Activated naive CD8-positive, alpha-beta T cell treated with anti-CD3 and anti-CD28 coated beads for 36 hours (primary cell): ENCODE results near the gene AKAP7. TPM values are rescaled to one million over a fixed set of nuclear protein-coding genes. Genes with fewer than 3 reads are reported as not detected.
"Not testable (repeated sequence)": the region's sequence is repeated elsewhere in the genome, so short reads cannot be mapped to it uniquely, and the experiment has no call there.

Experiments used
- DNase-seq: peaks from one replicate; pipeline ENCODE4 v3.0.0; 2021
- H3K27ac Mint-ChIP-seq: one replicate; pipeline ENCODE4 v1.8.0; 2022; ENCODE audit warnings: mild to moderate bottlenecking, moderate library complexity, mixed read lengths
- H3K27me3 Mint-ChIP-seq: one replicate; pipeline ENCODE4 v1.8.0; 2022; ENCODE audit warnings: mild to moderate bottlenecking, mixed read lengths
- H3K36me3 Mint-ChIP-seq: one replicate; pipeline ENCODE4 v1.8.0; 2021; ENCODE audit warnings: mild to moderate bottlenecking, mixed read lengths
- H3K4me1 Mint-ChIP-seq: one replicate; pipeline ENCODE4 v1.8.0; 2021; ENCODE audit warnings: mixed read lengths
- H3K4me3 Mint-ChIP-seq: one replicate; pipeline ENCODE4 v1.8.0; 2022; ENCODE audit warnings: mild to moderate bottlenecking, moderate library complexity, mixed read lengths
- H3K9me3 Mint-ChIP-seq: one replicate; pipeline ENCODE4 v1.8.0; 2022; ENCODE audit warnings: mixed read lengths
- total RNA-seq, 2 experiments: library from RNA; stranded (reverse); gene quantifications; one replicate each; pipeline ENCODE4 v1.2.3, GENCODE V29; 2021

AKAP7 gene
- total RNA-seq, 2 experiments from 2014 or later, result 6.0 to 6.2 TPM

GRCh38 chr6:131270534-131270933 lies 135.3 kb downstream of the AKAP7 start:
- H3K27ac Mint-ChIP-seq, result no peak overlapping the region
- H3K27me3 Mint-ChIP-seq, result no peaks in the 10 kb centered on the region
- no peak overlapping the region for H3K4me3 Mint-ChIP-seq
- H3K9me3 Mint-ChIP-seq, result peaks cover 34% of the 10 kb centered on the region
- H3K36me3 Mint-ChIP-seq, result peaks cover 60% of the 10 kb centered on the region
- H3K4me1 Mint-ChIP-seq, result peaks cover 33% of the 10 kb centered on the region
- no peak for DNase-seq

- Mint-ChIP-seq H3K27ac (no peak overlapping the region), H3K27me3 (no peaks in the 10 kb centered on the region), H3K36me3 (peaks cover 48% of the 10 kb centered on the region), H3K4me3 (no peak overlapping the region), H3K9me3 (peaks cover 40% of the 10 kb centered on the region), H3K4me1 (peaks cover 6% of the 10 kb centered on the region)
- DNase-seq, result no peak
Observed at GRCh38 chr6:131275273-131275672, 140.0 kb downstream of the AKAP7 start.

DNA sequence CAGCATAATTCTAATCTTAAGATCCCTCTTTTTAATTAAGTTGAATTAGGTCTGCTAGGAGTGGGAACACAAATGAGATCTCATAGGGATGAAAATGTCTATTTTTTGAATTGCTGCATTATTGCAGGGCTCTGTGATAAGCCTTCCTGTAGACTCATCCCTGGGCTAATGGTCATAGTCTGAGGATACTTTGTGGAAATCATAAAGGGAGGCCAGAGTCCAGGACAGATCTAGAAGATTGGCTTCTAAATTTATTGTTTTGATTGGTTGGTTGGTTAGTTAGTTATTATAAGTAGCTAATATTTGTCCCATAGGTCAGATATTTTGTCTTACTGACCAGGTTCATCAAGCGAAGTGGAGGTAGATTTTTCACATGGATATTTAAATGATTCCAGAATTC lies 142.3 kb downstream of the AKAP7 start:
- Mint-ChIP-seq H3K27me3 (no peaks in the 10 kb centered on the region), H3K36me3 (peaks cover 38% of the 10 kb centered on the region), H3K27ac (no peak overlapping the region), H3K4me1 (peaks cover 18% of the 10 kb centered on the region), H3K9me3 (peaks cover 27% of the 10 kb centered on the region), H3K4me3 (no peak overlapping the region)
- DNase-seq, result no peak

- peak overlapping the region; percentile 75 for H3K4me3 Mint-ChIP-seq
- peak overlapping the region; percentile 91 for H3K27ac Mint-ChIP-seq
- peaks cover 22% of the 10 kb centered on the region for H3K36me3 Mint-ChIP-seq
- DNase-seq, result peak; percentile 35
- H3K4me1 Mint-ChIP-seq, result peaks cover 36% of the 10 kb centered on the region
- no peaks in the 10 kb centered on the region for H3K27me3 Mint-ChIP-seq
- H3K9me3 Mint-ChIP-seq, result peaks cover 7% of the 10 kb centered on the region
Observed at GRCh38 chr6:131281471-131282270, 146.4 kb downstream of the AKAP7 start.

- H3K27ac Mint-ChIP-seq, result no peak overlapping the region
Observed at GRCh38 chr6:131282365-131282764, 147.1 kb downstream of the AKAP7 start.

DNA sequence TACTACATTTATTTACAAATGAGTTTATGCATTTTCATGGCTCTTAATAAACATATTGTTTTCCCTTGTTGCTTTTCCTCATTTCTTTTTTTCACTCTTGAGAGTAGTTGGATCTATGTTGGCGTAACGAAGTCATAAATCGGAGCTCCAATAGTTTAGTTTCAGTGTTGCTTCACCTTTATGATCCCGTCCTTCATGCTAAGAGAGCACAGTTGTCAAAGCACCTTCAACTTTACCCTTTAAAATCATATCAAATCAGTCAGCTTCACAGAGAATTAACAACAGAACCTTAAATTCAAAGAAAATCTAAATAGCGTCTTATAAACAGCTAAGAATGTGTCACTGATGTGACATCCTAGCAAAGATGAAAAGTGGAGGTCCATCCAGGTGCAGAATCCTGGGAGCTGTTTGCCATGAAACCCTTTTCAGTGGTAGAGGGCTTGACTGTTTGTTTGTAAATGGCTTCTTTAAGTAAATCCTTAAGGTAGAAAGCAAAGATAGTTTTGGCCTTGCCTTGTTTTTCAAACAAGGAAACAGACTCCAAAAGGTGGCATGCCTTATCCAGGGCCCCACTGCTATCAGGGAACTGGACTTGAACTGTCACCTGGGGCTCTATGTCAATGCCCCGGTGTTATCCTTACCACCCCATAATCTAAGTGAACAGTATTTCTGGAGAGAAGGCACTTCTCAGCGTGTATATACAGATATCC lies 148.4 kb downstream of the AKAP7 start:
- Mint-ChIP-seq H3K36me3 (peaks cover 32% of the 10 kb centered on the region), H3K4me3 (no peak overlapping the region), H3K4me1 (peaks cover 36% of the 10 kb centered on the region), H3K9me3 (peaks cover 6% of the 10 kb centered on the region), H3K27me3 (no peaks in the 10 kb centered on the region), H3K27ac (peak overlapping the region; percentile 6)
- no peak for DNase-seq

More at GRCh38 chr6:131282365-131282764, 147.1 kb downstream of the AKAP7 start:
- Mint-ChIP-seq H3K36me3 (peaks cover 29% of the 10 kb centered on the region), H3K4me3 (no peak overlapping the region), H3K27me3 (no peaks in the 10 kb centered on the region), H3K4me1 (peaks cover 35% of the 10 kb centered on the region), H3K9me3 (peaks cover 7% of the 10 kb centered on the region)
- no peak for DNase-seq

DNA sequence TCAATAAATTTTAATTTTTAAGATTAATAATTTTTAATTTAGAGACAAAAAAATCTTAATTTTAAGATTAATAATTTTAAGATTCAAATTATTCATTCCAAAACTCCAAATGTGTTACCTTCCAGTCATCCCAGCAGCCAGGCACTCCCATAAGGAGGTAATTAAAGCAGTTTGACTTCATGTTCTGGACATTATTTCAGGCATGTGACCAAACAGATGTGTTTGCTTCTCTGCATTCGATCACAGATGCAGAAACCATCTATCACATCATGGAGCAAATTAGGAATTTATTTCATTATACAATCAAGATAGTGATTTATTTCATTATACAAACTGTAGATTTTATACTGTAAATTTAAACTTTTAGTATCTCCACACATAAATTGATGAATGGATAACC lies 150.3 kb downstream of the AKAP7 start:
- no peak overlapping the region for H3K27ac Mint-ChIP-seq
- no peaks in the 10 kb centered on the region for H3K27me3 Mint-ChIP-seq
- no peak for DNase-seq
- H3K36me3 Mint-ChIP-seq, result peaks cover 27% of the 10 kb centered on the region
- H3K9me3 Mint-ChIP-seq, result no peaks in the 10 kb centered on the region
- peaks cover 32% of the 10 kb centered on the region for H3K4me1 Mint-ChIP-seq
- no peak overlapping the region for H3K4me3 Mint-ChIP-seq

DNA sequence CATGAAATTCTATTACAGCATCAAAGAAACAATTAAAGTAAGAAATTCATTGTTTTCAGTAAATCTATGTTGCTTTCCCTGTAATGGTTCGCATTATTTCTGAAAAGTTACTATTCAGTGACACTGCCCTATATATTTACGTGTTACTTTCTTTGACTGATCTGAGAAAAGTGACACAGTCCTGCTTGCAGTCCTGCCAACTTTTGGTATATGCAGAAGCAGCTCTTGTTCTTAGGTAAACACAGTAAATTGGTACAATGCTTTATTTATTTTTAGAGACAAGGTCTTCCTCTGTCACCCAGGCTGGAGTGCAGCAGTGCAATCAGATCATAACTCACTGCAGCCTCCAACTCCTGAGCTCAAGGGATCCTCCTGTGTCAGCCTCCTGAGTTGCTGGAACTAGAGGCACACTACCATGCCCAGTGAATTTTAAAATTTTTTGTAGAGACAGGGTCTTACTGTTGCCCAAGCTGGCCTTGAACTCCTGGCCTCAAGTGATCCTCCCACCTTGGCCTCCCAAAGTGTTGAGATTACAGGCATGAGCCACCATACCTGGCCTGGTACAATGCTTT lies 151.3 kb downstream of the AKAP7 start:
- Mint-ChIP-seq H3K9me3 (no peaks in the 10 kb centered on the region), H3K27me3 (no peaks in the 10 kb centered on the region), H3K4me1 (peaks cover 26% of the 10 kb centered on the region), H3K36me3 (peaks cover 27% of the 10 kb centered on the region), H3K27ac (no peak overlapping the region), H3K4me3 (no peak overlapping the region)
- no peak for DNase-seq

DNA sequence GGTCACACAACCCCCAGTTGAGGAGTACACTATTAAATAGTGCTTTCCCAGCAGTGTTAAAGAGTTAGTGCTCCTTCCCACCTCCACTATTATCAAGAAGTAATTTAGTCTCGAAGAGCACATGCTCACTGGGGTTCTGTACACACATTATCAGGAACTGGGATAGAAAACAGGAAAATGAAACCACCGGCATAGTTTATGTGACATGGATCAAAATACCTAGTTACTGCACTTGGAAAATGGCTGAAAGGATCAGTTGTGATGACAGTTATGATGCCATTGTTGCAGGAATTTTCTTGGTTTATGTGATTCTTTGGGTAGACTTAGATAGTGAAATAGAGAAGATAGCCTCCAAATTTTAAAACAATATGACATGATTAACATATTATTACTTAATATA lies 152.9 kb downstream of the AKAP7 start:
- peaks cover 24% of the 10 kb centered on the region for H3K36me3 Mint-ChIP-seq
- H3K9me3 Mint-ChIP-seq, result no peaks in the 10 kb centered on the region
- H3K27ac Mint-ChIP-seq, result no peak overlapping the region
- H3K4me1 Mint-ChIP-seq, result peaks cover 29% of the 10 kb centered on the region
- no peak for DNase-seq
- H3K4me3 Mint-ChIP-seq, result no peak overlapping the region
- H3K27me3 Mint-ChIP-seq, result no peaks in the 10 kb centered on the region

DNA sequence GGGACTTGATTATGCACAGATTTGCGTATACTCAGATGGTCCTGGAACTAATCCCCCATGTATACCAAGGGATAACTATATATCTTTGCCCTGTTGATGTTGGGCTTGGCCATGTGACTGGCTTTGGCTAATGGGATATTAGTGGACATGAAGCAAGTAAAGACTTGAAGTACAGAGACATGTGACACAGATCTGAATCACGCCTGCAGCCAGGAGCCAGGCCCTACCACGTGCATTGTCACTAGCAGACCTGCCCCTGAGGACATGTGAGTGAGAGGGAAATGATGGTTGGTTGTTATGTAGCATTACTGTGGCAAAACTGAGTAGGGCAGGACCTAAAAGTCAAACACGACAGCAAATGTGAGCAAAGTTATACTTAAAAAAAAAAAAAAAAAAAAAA lies 155.7 kb downstream of the AKAP7 start:
- Mint-ChIP-seq H3K36me3 (peaks cover 18% of the 10 kb centered on the region), H3K27ac (no peak overlapping the region), H3K4me1 (peaks cover 24% of the 10 kb centered on the region), H3K9me3 (no peaks in the 10 kb centered on the region), H3K27me3 (no peaks in the 10 kb centered on the region), H3K4me3 (no peak overlapping the region)
- no peak for DNase-seq

DNA sequence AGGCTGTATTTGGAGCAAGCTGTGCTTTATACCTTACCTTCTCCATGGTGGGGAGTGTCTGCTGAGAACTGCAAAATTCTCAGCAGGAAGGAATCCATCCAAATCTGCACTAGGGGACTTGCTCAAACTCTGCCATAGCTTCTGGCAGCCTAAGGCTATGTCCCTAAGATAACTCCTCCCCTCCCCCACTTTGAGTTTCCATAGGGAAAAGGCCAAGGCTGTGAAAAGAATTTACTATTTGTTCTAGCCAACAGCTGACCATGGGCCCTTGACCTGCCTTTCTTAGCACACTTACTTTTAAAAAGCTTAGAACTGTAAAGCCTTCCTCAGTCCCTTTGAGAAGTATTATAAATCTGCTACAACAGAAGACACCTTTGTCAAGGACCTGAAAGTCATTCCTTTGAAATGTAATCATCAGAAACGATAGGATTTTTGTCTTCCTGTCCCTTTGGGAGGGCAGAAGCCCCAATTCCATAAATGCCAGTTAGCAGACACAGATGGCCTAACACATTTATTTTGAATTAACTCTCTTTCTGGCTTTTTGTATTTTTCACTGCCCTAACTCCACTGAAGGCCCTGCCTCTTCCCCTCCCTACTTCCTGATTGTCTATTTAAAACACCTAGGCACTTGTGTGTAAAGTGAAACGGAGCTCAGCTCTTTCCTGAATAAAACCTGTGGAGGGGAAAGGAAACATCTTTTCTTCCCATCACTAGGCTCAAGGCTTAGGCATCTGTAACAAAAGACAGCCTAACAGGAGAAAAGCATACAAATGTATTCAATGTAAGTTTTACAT lies 157.1 kb downstream of the AKAP7 start:
- DNase-seq, result no peak
- peak overlapping the region; percentile 40 for H3K27ac Mint-ChIP-seq
- peaks cover 11% of the 10 kb centered on the region for H3K36me3 Mint-ChIP-seq
- H3K4me3 Mint-ChIP-seq, result no peak overlapping the region
- no peaks in the 10 kb centered on the region for H3K9me3 Mint-ChIP-seq
- H3K27me3 Mint-ChIP-seq, result no peaks in the 10 kb centered on the region
- H3K4me1 Mint-ChIP-seq, result peaks cover 23% of the 10 kb centered on the region

DNA sequence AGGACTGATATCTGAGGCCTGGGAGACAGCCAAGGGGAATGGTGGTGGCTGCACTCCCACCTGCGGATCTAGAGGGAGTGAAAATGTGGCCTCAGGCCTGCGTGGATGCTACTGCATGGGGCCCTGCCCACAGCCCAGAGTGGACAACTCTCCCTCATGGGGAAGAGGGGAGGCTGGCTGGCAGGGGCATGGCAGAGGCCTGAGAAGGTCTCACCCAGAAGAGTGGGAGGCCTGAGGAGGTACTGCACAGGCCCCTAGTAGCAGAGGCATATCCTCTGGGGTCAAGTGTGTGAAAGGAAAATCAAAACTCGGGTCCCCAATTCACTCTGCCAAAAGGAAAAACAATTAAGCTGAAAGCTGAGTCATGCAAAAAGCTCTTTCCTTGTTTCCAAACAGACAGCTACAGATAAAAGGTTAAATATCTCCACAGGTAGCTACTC lies 158.2 kb downstream of the AKAP7 start:
- no peak overlapping the region for H3K27ac Mint-ChIP-seq
- no peak overlapping the region for H3K4me3 Mint-ChIP-seq
- peaks cover 22% of the 10 kb centered on the region for H3K4me1 Mint-ChIP-seq
- no peak for DNase-seq
- H3K27me3 Mint-ChIP-seq, result no peaks in the 10 kb centered on the region
- peaks cover 3% of the 10 kb centered on the region for H3K36me3 Mint-ChIP-seq
- no peaks in the 10 kb centered on the region for H3K9me3 Mint-ChIP-seq

- no peaks in the 10 kb centered on the region for H3K9me3 Mint-ChIP-seq
- peaks cover 22% of the 10 kb centered on the region for H3K4me1 Mint-ChIP-seq
- H3K27me3 Mint-ChIP-seq, result no peaks in the 10 kb centered on the region
- H3K27ac Mint-ChIP-seq, result no peak overlapping the region
- no peak for DNase-seq
- H3K36me3 Mint-ChIP-seq, result peaks cover 1% of the 10 kb centered on the region
- H3K4me3 Mint-ChIP-seq, result no peak overlapping the region
Observed at GRCh38 chr6:131295081-131295480, 159.8 kb downstream of the AKAP7 start.

GRCh38 chr6:131300826-131301225 lies 165.6 kb downstream of the AKAP7 start:
- H3K27me3 Mint-ChIP-seq, H3K9me3 Mint-ChIP-seq, DNase-seq, H3K36me3 Mint-ChIP-seq, H3K27ac Mint-ChIP-seq, H3K4me3 Mint-ChIP-seq: not testable (repeated sequence)
- H3K4me1 Mint-ChIP-seq, result peaks cover 11% of the 10 kb centered on the region
